H9 (cell line): ENCODE measurements around the gene ANK2. TPM values are rescaled to one million over a fixed set of nuclear protein-coding genes. Genes with fewer than 3 reads are reported as not detected.

Source experiments
- DNase-seq: peaks from one replicate; pipeline ENCODE4 v3.0.0-alpha.2; 2017
- H2AFZ ChIP-seq: one replicate; pipeline ENCODE4 v1.6.1; 2013; ENCODE audit warnings: mild to moderate bottlenecking, low read length, control low read depth, moderate library complexity
- H2AK5ac ChIP-seq: 2 replicates; pipeline ENCODE4 v1.6.1; 2013; ENCODE audit warnings: low read length, control low read depth, mixed read lengths; ENCODE audit not compliant: insufficient read length
- H2BK120ac ChIP-seq: one replicate; pipeline ENCODE4 v1.6.1; 2013; ENCODE audit warnings: low read depth, mild to moderate bottlenecking, low read length, control low read depth, inconsistent platforms; ENCODE audit not compliant: poor library complexity, severe bottlenecking
- H2BK12ac ChIP-seq: 2 replicates; pipeline ENCODE4 v1.6.1; 2013; ENCODE audit warnings: low read length, control low read depth, mixed read lengths, low read depth; ENCODE audit not compliant: insufficient read length
- H2BK15ac ChIP-seq: 2 replicates; pipeline ENCODE4 v1.6.1; 2013; ENCODE audit warnings: low read depth, low read length, control low read depth
- H2BK20ac ChIP-seq: one replicate; pipeline ENCODE4 v1.6.1; 2013; ENCODE audit warnings: low read depth, mild to moderate bottlenecking, low read length, control low read depth, inconsistent platforms; ENCODE audit not compliant: poor library complexity, severe bottlenecking
- H2BK5ac ChIP-seq: 2 replicates; pipeline ENCODE4 v1.6.1; 2013; ENCODE audit warnings: low read length, control low read depth, mixed read lengths; ENCODE audit not compliant: insufficient read length
- H3K14ac ChIP-seq: 2 replicates; pipeline ENCODE4 v1.6.1; 2013; ENCODE audit warnings: low read length, control low read depth; ENCODE audit not compliant: insufficient read depth
- H3K18ac ChIP-seq: 2 replicates; pipeline ENCODE4 v1.6.1; 2013; ENCODE audit warnings: low read depth, mild to moderate bottlenecking, mixed read lengths, low read length, control low read depth; ENCODE audit not compliant: insufficient read length
- H3K23ac ChIP-seq: 2 replicates; pipeline ENCODE4 v1.6.1; 2013; ENCODE audit warnings: low read length, control low read depth, mixed read lengths, low read depth; ENCODE audit not compliant: insufficient read length
- H3K23me2 ChIP-seq: 2 replicates; pipeline ENCODE4 v1.6.1; 2013; ENCODE audit warnings: low read depth, mild to moderate bottlenecking, mixed read lengths, low read length, control low read depth; ENCODE audit not compliant: insufficient read length, poor library complexity, severe bottlenecking
- H3K27ac ChIP-seq: 2 replicates; pipeline ENCODE4 v1.5.1; 2013; ENCODE audit warnings: low read length, control low read depth, mixed read lengths, low read depth; ENCODE audit not compliant: insufficient read length
- H3K27me3 ChIP-seq: 2 replicates; pipeline ENCODE4 v1.6.1; 2013; ENCODE audit warnings: low read length, control low read depth, inconsistent platforms; ENCODE audit not compliant: insufficient read depth
- H3K4ac ChIP-seq: 2 replicates; pipeline ENCODE4 v1.6.1; 2013; ENCODE audit warnings: low read depth, mild to moderate bottlenecking, control low read depth, inconsistent platforms, low read length, moderate library complexity
- H3K4me1 ChIP-seq: 2 replicates; pipeline ENCODE4 v1.6.1; 2013; ENCODE audit warnings: low read length, control low read depth, inconsistent platforms; ENCODE audit not compliant: insufficient read depth
- H3K4me2 ChIP-seq: 2 replicates; pipeline ENCODE4 v1.6.1; 2013; ENCODE audit warnings: low read length, control low read depth, mixed read lengths; ENCODE audit not compliant: insufficient read length, insufficient read depth
- H3K56ac ChIP-seq: 2 replicates; pipeline ENCODE4 v1.6.1; 2013; ENCODE audit warnings: low read depth, mild to moderate bottlenecking, mixed read lengths, low read length, control low read depth; ENCODE audit not compliant: insufficient read length
- H3K79me1 ChIP-seq: 2 replicates; pipeline ENCODE4 v1.6.1; 2013; ENCODE audit warnings: low read depth, mild to moderate bottlenecking, moderate library complexity, low read length, control low read depth, inconsistent platforms; ENCODE audit not compliant: insufficient read depth, poor library complexity, severe bottlenecking
- H3K79me2 ChIP-seq: 2 replicates; pipeline ENCODE4 v1.6.1; 2013; ENCODE audit warnings: low read length, control low read depth, inconsistent platforms; ENCODE audit not compliant: insufficient read depth
- H3K9ac ChIP-seq: 2 replicates; pipeline ENCODE4 v1.6.1; 2013; ENCODE audit warnings: low read length, control low read depth, mixed read lengths; ENCODE audit not compliant: insufficient read length; ENCODE audit errors: extremely low read depth
- H3K9me3 ChIP-seq: one replicate; pipeline ENCODE4 v1.6.1; 2013; ENCODE audit warnings: low read depth, low read length, inconsistent platforms; ENCODE audit not compliant: control insufficient read depth
- H3T11ph ChIP-seq: one replicate; pipeline ENCODE4 v1.6.1; 2013; ENCODE audit warnings: mild to moderate bottlenecking, low read length, control low read depth, inconsistent platforms
- H4K20me1 ChIP-seq: one replicate; pipeline ENCODE4 v1.6.1; 2013; ENCODE audit not compliant: control insufficient read depth, insufficient read length, insufficient read depth
- H4K5ac ChIP-seq: 2 replicates; pipeline ENCODE4 v1.6.1; 2013; ENCODE audit warnings: low read depth, mild to moderate bottlenecking, mixed read lengths, low read length, control low read depth; ENCODE audit not compliant: insufficient read length
- H4K8ac ChIP-seq: replicated peaks from 2 replicates; pipeline ENCODE4 v1.6.1; 2013; ENCODE audit warnings: low read length, control low read depth, mixed read lengths, low read depth; ENCODE audit not compliant: insufficient read length
- H4K91ac ChIP-seq: 2 replicates; pipeline ENCODE4 v1.6.1; 2013; ENCODE audit warnings: low read depth, mild to moderate bottlenecking, moderate library complexity, mixed read lengths, low read length, control low read depth; ENCODE audit not compliant: insufficient read length
- H3K27ac Mint-ChIP-seq, 3 experiments: 2 replicates in 2 of 3; 3 replicates in 1 of 3; pipeline ENCODE4 v1.8.0; 2020 to 2021; ENCODE audit warnings: mixed read lengths in 3 of 3, mild to moderate bottlenecking in 1 of 3, moderate library complexity in 1 of 3
- H3K27me3 Mint-ChIP-seq: 2 replicates; pipeline ENCODE4 v1.8.0; 2021; ENCODE audit warnings: low read depth, mild to moderate bottlenecking, moderate library complexity, mixed read lengths
- H3K36me3 Mint-ChIP-seq, 3 experiments: 2 replicates in 2 of 3; 3 replicates in 1 of 3; pipeline ENCODE4 v1.8.0; 2020 to 2021; ENCODE audit warnings: low read depth in 3 of 3, mixed read lengths in 3 of 3; ENCODE audit not compliant: insufficient read depth in 1 of 3
- H3K4me1 Mint-ChIP-seq, 2 experiments: 2 replicates each; pipeline ENCODE4 v1.8.0; 2020; ENCODE audit warnings: mixed read lengths in 2 of 2
- H3K4me3 Mint-ChIP-seq, 2 experiments: 2 replicates in 1 of 2; 3 replicates in 1 of 2; pipeline ENCODE4 v1.8.0; 2020 to 2021; ENCODE audit warnings: mild to moderate bottlenecking in 2 of 2, mixed read lengths in 2 of 2, moderate library complexity in 1 of 2
- H3K9me3 Mint-ChIP-seq, 2 experiments: 2 replicates in 1 of 2; 3 replicates in 1 of 2; pipeline ENCODE4 v1.8.0; 2020; ENCODE audit warnings: mild to moderate bottlenecking in 2 of 2, mixed read lengths in 2 of 2, moderate library complexity in 1 of 2
- CTCF ChIP-seq: fragments of 200-600 bp; sonication (generic); conservative IDR thresholded peaks from 3 replicates; pipeline ENCODE4 v1.8.0; 2021; ENCODE audit warnings: antibody characterized with exemption, mild to moderate bottlenecking
- WGBS: extraction: QIAGEN DNeasy Blood & Tissue Kit; methylation state at CpG from one replicate; pipeline ENCODE4 v1.1.7; 2013; ENCODE audit warnings: missing lambda C conversion rate, low lambda C conversion rate, mixed read lengths; ENCODE audit not compliant: insufficient read length; ENCODE audit errors: extremely low coverage; 5-methylcytosine and 5-hydroxymethylcytosine counted together
- total RNA-seq: library from RNA; stranded (reverse); gene quantifications from 2 replicates; pipeline ENCODE4 v1.2.1, GENCODE V29; 2021

ANK2 gene
- total RNA-seq, 1 experiment from 2014 or later, result 36.8 TPM

GRCh38 chr4:113255628-113256027 lies 206.2 kb downstream of the ANK2 start:
- Histone ChIP-seq H2BK120ac (no peak overlapping the region), H3K23ac (no peak overlapping the region), H3K27ac (no peak overlapping the region), H4K5ac (no peak overlapping the region), H2AFZ (no peak overlapping the region), H2BK20ac (no peak overlapping the region), H2BK15ac (no peak overlapping the region), H3K14ac (no peak overlapping the region), H3K9ac (no peak overlapping the region), H2BK5ac (no peak overlapping the region), H4K8ac (no peak overlapping the region), H3K79me1 (no peaks in the 10 kb centered on the region), H3K4me1 (no peaks in the 10 kb centered on the region), H3K27me3 (no peaks in the 10 kb centered on the region), H4K20me1 (no peaks in the 10 kb centered on the region), H3K4ac (no peak overlapping the region), H3K56ac (no peak overlapping the region), H3K23me2 (no peaks in the 10 kb centered on the region), H2BK12ac (no peak overlapping the region), H3K79me2 (no peaks in the 10 kb centered on the region), H2AK5ac (no peak overlapping the region), H3K4me2 (no peak overlapping the region), H3K9me3 (no peaks in the 10 kb centered on the region), H3K18ac (no peak overlapping the region), H4K91ac (no peak overlapping the region), H3T11ph (no peak overlapping the region)
- TF ChIP-seq CTCF, result no peak
- no CpG with 5 or more reads among the region's 6 CpGs for WGBS
- no peaks in the 10 kb centered on the region for H3K27me3 Mint-ChIP-seq
- H3K27ac Mint-ChIP-seq, result no peak overlapping the region; a peak in 1 of 7 replicates
- no peaks in the 10 kb centered on the region for H3K9me3 Mint-ChIP-seq
- no peak overlapping the region for H3K4me3 Mint-ChIP-seq
- DNase-seq, result no peak
- peaks cover 2 to 16% (median 4%) of the 10 kb centered on the region in 3 experiments; a peak in 5 of 7 replicates for H3K36me3 Mint-ChIP-seq
- peaks cover 3 to 8% of the 10 kb centered on the region in 2 experiments for H3K4me1 Mint-ChIP-seq
